GM12878 (cell line): ENCODE data around the gene DGCR8.

ENCODE experiments used
- BRCA1 ChIP-seq: IDR thresholded peaks from 2 replicates; pipeline ENCODE4 v1.6.1; 2011; ENCODE audit warnings: low read depth, low read length, improper control_type of control experiment
- CREB1 ChIP-seq: IDR thresholded peaks from 2 replicates; pipeline ENCODE4 v1.6.1; 2012; ENCODE audit warnings: low read depth, mild to moderate bottlenecking, inconsistent platforms
- CTCF ChIP-seq, 3 experiments: IDR thresholded peaks in 2 of 3; conservative IDR thresholded peaks in 1 of 3; 2 replicates each; pipeline ENCODE4 v1.5.1; 2011; ENCODE audit warnings: low read depth in 3 of 3, low read length in 3 of 3, mild to moderate bottlenecking in 3 of 3, control low read depth in 2 of 3, moderate library complexity in 2 of 3, inconsistent platforms in 1 of 3, mixed read lengths in 1 of 3; ENCODE audit not compliant: control insufficient read depth in 2 of 3, insufficient read depth in 1 of 3; ENCODE audit errors: extremely low read depth in 1 of 3
- FOXK2 ChIP-seq: fragments of 450-650 bp; IDR thresholded peaks from 2 replicates; pipeline ENCODE4 v1.6.1; 2017; ENCODE audit warnings: mild to moderate bottlenecking, moderate library complexity
- GABPA ChIP-seq: IDR thresholded peaks from 2 replicates; pipeline ENCODE4 v1.6.1; 2014; ENCODE audit warnings: antibody characterized with exemption, low read depth, mild to moderate bottlenecking, inconsistent platforms
- NFYB ChIP-seq: IDR thresholded peaks from 2 replicates; pipeline ENCODE4 v1.6.1; 2011; ENCODE audit warnings: low read depth, mild to moderate bottlenecking, low read length, improper control_type of control experiment, moderate library complexity; ENCODE audit not compliant: insufficient read depth
- POLR2A ChIP-seq: IDR thresholded peaks from 2 replicates; pipeline ENCODE4 v1.6.1; 2011; ENCODE audit warnings: low read depth, mild to moderate bottlenecking, low read length
- RCOR1 ChIP-seq: conservative IDR thresholded peaks from 2 replicates; pipeline ENCODE4 v1.6.1; 2012; ENCODE audit warnings: low read depth, low read length, improper control_type of control experiment
- TF ChIP-seq, protein P1 (sequence below): IDR thresholded peaks from 2 replicates; pipeline ENCODE4 v1.6.1; 2012; ENCODE audit warnings: low read length, inconsistent platforms
- TF ChIP-seq, protein P2 (sequence below): IDR thresholded peaks from 2 replicates; pipeline ENCODE4 v1.6.1; 2012; ENCODE audit warnings: mild to moderate bottlenecking, low read depth, low read length

GRCh38 chr22:20159076-20159475 lies 79.0 kb downstream of the DGCR8 start:
- TF ChIP-seq NFYB (no peak), GABPA (no peak), CTCF (IDR thresholded peaks at IDR 0.05 in 2 of 3, conservative IDR thresholded peaks at IDR 0.05 in 1 of 3; ENCODE audit: control insufficient read depth in 2 of 3, extremely low read depth in 1 of 3, insufficient read depth in 1 of 3, low read depth in 3 of 3, low read length in 3 of 3) (no peak), RCOR1 (no peak), BRCA1 (no peak), CREB1 (no peak), POLR2A (no peak), FOXK2 (no peak)
- TF ChIP-seq, protein P1, sequence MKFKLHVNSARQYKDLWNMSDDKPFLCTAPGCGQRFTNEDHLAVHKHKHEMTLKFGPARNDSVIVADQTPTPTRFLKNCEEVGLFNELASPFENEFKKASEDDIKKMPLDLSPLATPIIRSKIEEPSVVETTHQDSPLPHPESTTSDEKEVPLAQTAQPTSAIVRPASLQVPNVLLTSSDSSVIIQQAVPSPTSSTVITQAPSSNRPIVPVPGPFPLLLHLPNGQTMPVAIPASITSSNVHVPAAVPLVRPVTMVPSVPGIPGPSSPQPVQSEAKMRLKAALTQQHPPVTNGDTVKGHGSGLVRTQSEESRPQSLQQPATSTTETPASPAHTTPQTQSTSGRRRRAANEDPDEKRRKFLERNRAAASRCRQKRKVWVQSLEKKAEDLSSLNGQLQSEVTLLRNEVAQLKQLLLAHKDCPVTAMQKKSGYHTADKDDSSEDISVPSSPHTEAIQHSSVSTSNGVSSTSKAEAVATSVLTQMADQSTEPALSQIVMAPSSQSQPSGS: no peak
- TF ChIP-seq, protein P2, sequence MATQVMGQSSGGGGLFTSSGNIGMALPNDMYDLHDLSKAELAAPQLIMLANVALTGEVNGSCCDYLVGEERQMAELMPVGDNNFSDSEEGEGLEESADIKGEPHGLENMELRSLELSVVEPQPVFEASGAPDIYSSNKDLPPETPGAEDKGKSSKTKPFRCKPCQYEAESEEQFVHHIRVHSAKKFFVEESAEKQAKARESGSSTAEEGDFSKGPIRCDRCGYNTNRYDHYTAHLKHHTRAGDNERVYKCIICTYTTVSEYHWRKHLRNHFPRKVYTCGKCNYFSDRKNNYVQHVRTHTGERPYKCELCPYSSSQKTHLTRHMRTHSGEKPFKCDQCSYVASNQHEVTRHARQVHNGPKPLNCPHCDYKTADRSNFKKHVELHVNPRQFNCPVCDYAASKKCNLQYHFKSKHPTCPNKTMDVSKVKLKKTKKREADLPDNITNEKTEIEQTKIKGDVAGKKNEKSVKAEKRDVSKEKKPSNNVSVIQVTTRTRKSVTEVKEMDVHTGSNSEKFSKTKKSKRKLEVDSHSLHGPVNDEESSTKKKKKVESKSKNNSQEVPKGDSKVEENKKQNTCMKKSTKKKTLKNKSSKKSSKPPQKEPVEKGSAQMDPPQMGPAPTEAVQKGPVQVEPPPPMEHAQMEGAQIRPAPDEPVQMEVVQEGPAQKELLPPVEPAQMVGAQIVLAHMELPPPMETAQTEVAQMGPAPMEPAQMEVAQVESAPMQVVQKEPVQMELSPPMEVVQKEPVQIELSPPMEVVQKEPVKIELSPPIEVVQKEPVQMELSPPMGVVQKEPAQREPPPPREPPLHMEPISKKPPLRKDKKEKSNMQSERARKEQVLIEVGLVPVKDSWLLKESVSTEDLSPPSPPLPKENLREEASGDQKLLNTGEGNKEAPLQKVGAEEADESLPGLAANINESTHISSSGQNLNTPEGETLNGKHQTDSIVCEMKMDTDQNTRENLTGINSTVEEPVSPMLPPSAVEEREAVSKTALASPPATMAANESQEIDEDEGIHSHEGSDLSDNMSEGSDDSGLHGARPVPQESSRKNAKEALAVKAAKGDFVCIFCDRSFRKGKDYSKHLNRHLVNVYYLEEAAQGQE: no peak
